HCT116 (cell line): ENCODE measurements around the gene MAL. TPM values are rescaled to one million over a fixed set of nuclear protein-coding genes. Genes with fewer than 3 reads are reported as not detected.
A peak's percentile ranks its signal among the peaks of the same experiment; 100 is the strongest.

Source experiments
- ATAC-seq: fragments of 200-7000 bp; cut with Tn5 transposase; 2 replicates; pipeline ENCODE4 v1.9.1; 2020; ENCODE audit warnings: mild to moderate bottlenecking, moderate library complexity
- BruUV-seq: library from RNA; stranded (reverse); fragments of 400-500 nt; replicated peaks from 2 replicates; lab custom pipeline; 2021; lab: Mats Ljungman, UMichigan
- CTCF ChIA-PET: fragments of 300-600 bp; sonication (Branson Sonifier 250); formaldehyde crosslinking; loops from one replicate; lab custom pipeline; 2021; ENCODE audit warnings: antibody characterized with exemption; lab: Charles Lee
- POLR2A ChIA-PET: fragments of 300-600, 350-600 bp; sonication (Branson Sonifier 250); formaldehyde crosslinking; loops from one replicate; lab custom pipeline; 2021; ENCODE audit warnings: antibody characterized with exemption; lab: Charles Lee
- RAD21 ChIA-PET, 2 experiments: fragments of 300-600 bp; sonication (Branson Sonifier 250); formaldehyde crosslinking; loops; one replicate each; lab custom pipeline; 2023; ENCODE audit warnings: low total read pairs in 2 of 2; ENCODE audit not compliant: uncharacterized antibody in 2 of 2, unreplicated experiment in 2 of 2, low non-redundant PET in 1 of 2; lab: Charles Lee
- DNase-seq: peaks from one replicate; pipeline ENCODE4 v3.0.0-alpha.2; 2010; ENCODE audit warnings: low read depth, low spot score
- H2AFZ ChIP-seq: fragments of 200-600 bp; shearing (Covaris generic), sonication (generic); 2 replicates; pipeline ENCODE4 v1.6.1; 2017; ENCODE audit warnings: low read depth, mixed run types, mixed read lengths, antibody characterized with exemption, low read length; ENCODE audit not compliant: poor library complexity, severe bottlenecking
- H3K27ac ChIP-seq: 2 replicates; pipeline ENCODE4 v1.5.1; 2012; ENCODE audit warnings: low read depth, low read length
- H3K27me3 ChIP-seq: fragments of 200-600 bp; sonication (generic); 2 replicates; pipeline ENCODE4 v1.6.1; 2016; ENCODE audit warnings: mixed run types, low read length, mixed read lengths; ENCODE audit not compliant: insufficient read depth
- H3K36me3 ChIP-seq, 2 experiments: fragments of 200-500 bp in 1 of 2; fragments of 200-600 bp in 1 of 2; sonication (Bioruptor generic) in 1 of 2; sonication (generic) in 1 of 2; 2 replicates each; pipeline versions ENCODE4 v1.5.1 to v1.6.1; 2014 to 2016; ENCODE audit warnings: low read length in 2 of 2, inconsistent platforms in 1 of 2, mixed read lengths in 1 of 2, mixed run types in 1 of 2; ENCODE audit not compliant: insufficient read depth in 2 of 2, control insufficient read depth in 1 of 2
- H3K4me1 ChIP-seq, 2 experiments: fragments of 200-600 bp in 1 of 2; sonication (generic) in 1 of 2; 2 replicates each; pipeline versions ENCODE4 v1.5.1 to v1.6.1; 2012 to 2017; ENCODE audit warnings: low read length in 2 of 2, inconsistent platforms in 1 of 2, mild to moderate bottlenecking in 1 of 2, mixed read lengths in 1 of 2, mixed run types in 1 of 2, moderate library complexity in 1 of 2; ENCODE audit not compliant: insufficient read depth in 2 of 2, control insufficient read depth in 1 of 2
- H3K4me2 ChIP-seq: fragments of 200-600 bp; sonication (generic); 2 replicates; pipeline ENCODE4 v1.6.1; 2017; ENCODE audit warnings: mixed run types, low read length, mixed read lengths
- H3K4me3 ChIP-seq, 2 experiments: fragments of 200-600 bp in 1 of 2; sonication (generic) in 1 of 2; replicated peaks in 1 of 2; 2 replicates each; pipeline ENCODE4 v1.5.1; 2011 to 2016; ENCODE audit warnings: low read length in 2 of 2, control low read depth in 1 of 2, low read depth in 1 of 2, mild to moderate bottlenecking in 1 of 2, mixed read lengths in 1 of 2, mixed run types in 1 of 2
- H3K79me2 ChIP-seq: fragments of 200-600 bp; sonication (generic); 2 replicates; pipeline ENCODE4 v1.6.1; 2017; ENCODE audit warnings: mild to moderate bottlenecking, mixed run types, low read length, moderate library complexity, mixed read lengths; ENCODE audit not compliant: insufficient read depth
- H3K9ac ChIP-seq: fragments of 200-600 bp; sonication (generic); 2 replicates; pipeline ENCODE4 v1.6.1; 2016; ENCODE audit warnings: low read length, mixed read lengths
- H3K9me2 ChIP-seq: fragments of 200-600 bp; sonication (generic), shearing (Covaris generic); 2 replicates; pipeline ENCODE4 v1.6.1; 2017; ENCODE audit warnings: mixed run types, mild to moderate bottlenecking, moderate library complexity; ENCODE audit not compliant: insufficient read depth
- H3K9me3 ChIP-seq, 2 experiments: fragments of 200-500 bp in 1 of 2; fragments of 200-600 bp in 1 of 2; sonication (Bioruptor generic) in 1 of 2; sonication (generic) in 1 of 2; 2 replicates each; pipeline ENCODE4 v1.6.1; 2014 to 2017; ENCODE audit warnings: low read length in 2 of 2, mixed read lengths in 2 of 2, inconsistent platforms in 1 of 2, low read depth in 1 of 2, mild to moderate bottlenecking in 1 of 2, mixed run types in 1 of 2, moderate library complexity in 1 of 2; ENCODE audit not compliant: control insufficient read depth in 1 of 2, insufficient read depth in 1 of 2
- H4K20me1 ChIP-seq: fragments of 200-600 bp; sonication (generic), shearing (Covaris generic); 2 replicates; pipeline ENCODE4 v1.6.1; 2017; ENCODE audit warnings: mixed run types, mild to moderate bottlenecking, moderate library complexity; ENCODE audit not compliant: insufficient read depth
- ATF3 ChIP-seq: IDR thresholded peaks from 2 replicates; pipeline ENCODE4 v1.6.1; 2012
- CBX3 ChIP-seq: IDR thresholded peaks from 2 replicates; pipeline ENCODE4 v1.6.1; 2012; ENCODE audit warnings: low read depth
- CEBPB ChIP-seq: IDR thresholded peaks from 2 replicates; pipeline ENCODE4 v1.6.1; 2012; ENCODE audit warnings: low read depth
- CTCF ChIP-seq, 3 experiments: fragments of 200-600 bp in 1 of 3; sonication (generic) in 1 of 3; IDR thresholded peaks in 2 of 3; conservative IDR thresholded peaks in 1 of 3; 2 replicates each; pipeline ENCODE4 v1.5.1; 2012 to 2017; ENCODE audit warnings: low read depth in 2 of 3, low read length in 2 of 3, antibody characterized with exemption in 1 of 3, borderline replicate concordance in 1 of 3, control low read depth in 1 of 3, mild to moderate bottlenecking in 1 of 3, mixed read lengths in 1 of 3, mixed run types in 1 of 3, moderate library complexity in 1 of 3; ENCODE audit not compliant: insufficient read depth in 1 of 3
- ELF1 ChIP-seq: IDR thresholded peaks from 2 replicates; pipeline ENCODE4 v1.6.1; 2012; ENCODE audit warnings: low read depth, borderline replicate concordance
- EZH2phosphoT487 ChIP-seq: fragments of 200-600 bp; IDR thresholded peaks from 2 replicates; pipeline ENCODE4 v1.6.1; 2018; ENCODE audit warnings: antibody characterized with exemption, borderline replicate concordance
- FOSL1 ChIP-seq: IDR thresholded peaks from 2 replicates; pipeline ENCODE4 v1.6.1; 2012; ENCODE audit warnings: low read depth
- JUND ChIP-seq: IDR thresholded peaks from 2 replicates; pipeline ENCODE4 v1.6.1; 2012
- MAX ChIP-seq: IDR thresholded peaks from 2 replicates; pipeline ENCODE4 v1.6.1; 2012
- POLR2AphosphoS5 ChIP-seq: IDR thresholded peaks from 2 replicates; pipeline ENCODE4 v1.6.1; 2011; ENCODE audit warnings: mild to moderate bottlenecking, low read depth, low read length, moderate library complexity
- RAD21 ChIP-seq: IDR thresholded peaks from 2 replicates; pipeline ENCODE4 v1.6.1; 2012; ENCODE audit warnings: low read depth, mild to moderate bottlenecking
- SP1 ChIP-seq: IDR thresholded peaks from 2 replicates; pipeline ENCODE4 v1.6.1; 2012; ENCODE audit warnings: low read depth
- SRF ChIP-seq: IDR thresholded peaks from 2 replicates; pipeline ENCODE4 v1.6.1; 2012; ENCODE audit warnings: low read depth
- TCF7L2 ChIP-seq: IDR thresholded peaks from 2 replicates; pipeline ENCODE4 v1.7.0; 2011; ENCODE audit warnings: borderline replicate concordance, inconsistent platforms; ENCODE audit not compliant: insufficient read depth, insufficient read length; ENCODE audit errors: extremely low read depth
- YY1 ChIP-seq: IDR thresholded peaks from 2 replicates; pipeline ENCODE4 v1.6.1; 2011; ENCODE audit warnings: low read length, low read depth, moderate library complexity, mild to moderate bottlenecking; ENCODE audit not compliant: insufficient replicate concordance; ENCODE audit errors: extremely low read depth
- ZFX ChIP-seq: fragments of 450-650 bp; IDR thresholded peaks from 2 replicates; pipeline ENCODE4 v1.6.1; 2017
- ZNF274 ChIP-seq: fragments of 200-500 bp; sonication (Bioruptor generic); IDR thresholded peaks from 2 replicates; pipeline ENCODE4 v1.6.1; 2014; ENCODE audit warnings: mild to moderate bottlenecking, low read depth, low read length, inconsistent platforms
- intact Hi-C: fragments of 100-400 bp; cut with micrococcal nuclease; formaldehyde crosslinking; loops from 2 replicates; pipeline ENCODE4 v1.10.0; 2022
- total RNA-seq: library from RNA; stranded (reverse); gene quantifications from one replicate; pipeline ENCODE4 v1.2.1, GENCODE V29; 2021; ENCODE audit not compliant: unreplicated experiment

MAL gene
- total RNA-seq, 1 experiment from 2014 or later, result not detected

- no peak overlapping the region for H2AFZ ChIP-seq
- intact Hi-C loops, result no loop called here
- no peaks in the 10 kb centered on the region for H3K79me2 ChIP-seq
- CTCF ChIA-PET, result interaction anchor here (0.7 to 3.1 kb wide), 8 partner anchors 9 to 97 kb away, joined by 3 to 30 read pairs (median 4); no protein-coding TSS in a partner anchor
- no peak overlapping the region for H3K4me2 ChIP-seq
- ATAC-seq, result peak; percentile 55; the same call in 1 of the 2 replicates
- TF ChIP-seq TCF7L2 (no peak), SRF (no peak), YY1 (no peak), RAD21 (peak; percentile 38; the same call in 1 of the 2 replicates), ATF3 (no peak), FOSL1 (no peak), ZFX (no peak), MAX (no peak), ZNF274 (no peak), SP1 (no peak), CTCF (IDR thresholded peaks at IDR 0.05 in 2 of 3, conservative IDR thresholded peaks at IDR 0.05 in 1 of 3; ENCODE audit: borderline replicate concordance in 1 of 3, insufficient read depth in 1 of 3, low read depth in 2 of 3, low read length in 2 of 3) (peak; percentile 20 to 37 (median 32); a peak in 3 of 6 replicates), EZH2phosphoT487 (no peak), JUND (no peak), ELF1 (no peak), CBX3 (no peak), POLR2AphosphoS5 (no peak), CEBPB (no peak)
- TF ChIP-seq, all 23 proteins: peak for 2
- DNase-seq, result no peak
- H3K4me1 ChIP-seq, result peaks cover 0 to 3% of the 10 kb centered on the region in 2 experiments; a peak in 1 of 4 replicates
- ChIA-PET RAD21 (interaction anchor here in 1 of 2 experiments (0.6 to 1.4 kb wide), 2 partner anchors 32 to 67 kb away, joined by 3 read pairs; no protein-coding TSS in a partner anchor), POLR2A (no interaction called here)
- H3K27me3 ChIP-seq, result peaks cover 12% of the 10 kb centered on the region; the same call in 1 of the 2 replicates
- no peaks in the 10 kb centered on the region for H3K9me2 ChIP-seq
- H3K36me3 ChIP-seq, result no peaks in the 10 kb centered on the region
- no peak overlapping the region for H3K27ac ChIP-seq
- H3K9me3 ChIP-seq, result no peaks in the 10 kb centered on the region
- no peaks in the 10 kb centered on the region for H4K20me1 ChIP-seq
- no peak overlapping the region for H3K9ac ChIP-seq
- H3K4me3 ChIP-seq, result no peak overlapping the region
- no TSS peak for BruUV-seq
Observed at GRCh38 chr2:95053543-95053942, 28.0 kb downstream of the MAL start.
